Fibroblast of lung (primary cell): ENCODE measurements around the gene SLC39A2. TPM values are rescaled to one million over a fixed set of nuclear protein-coding genes. Genes with fewer than 3 reads are reported as not detected.
A peak's percentile ranks its signal among the peaks of the same experiment; 100 is the strongest.

Experiments
- DNase-seq, 2 donors: peaks; one replicate each; pipeline versions ENCODE4 v3.0.0 to v3.0.0-alpha.2; 2010; ENCODE audit warnings: low read depth in 2 of 2
- H2AFZ ChIP-seq: 2 replicates; pipeline ENCODE4 v1.5.1; 2012; ENCODE audit warnings: low read length, control low read depth, inconsistent platforms
- H3K27ac ChIP-seq: 2 replicates; pipeline ENCODE4 v1.5.1; 2011; ENCODE audit warnings: low read length, control low read depth; ENCODE audit not compliant: insufficient read depth
- H3K27me3 ChIP-seq: 2 replicates; pipeline ENCODE4 v1.5.1; 2011; ENCODE audit warnings: mild to moderate bottlenecking, low read length; ENCODE audit not compliant: control insufficient read depth, insufficient read depth
- H3K36me3 ChIP-seq: 2 replicates; pipeline ENCODE4 v1.5.1; 2011; ENCODE audit warnings: low read length; ENCODE audit not compliant: control insufficient read depth, insufficient read depth
- H3K4me1 ChIP-seq: 2 replicates; pipeline ENCODE4 v1.5.1; 2011; ENCODE audit warnings: low read length; ENCODE audit not compliant: control insufficient read depth, insufficient read depth; ENCODE audit errors: extremely low read depth
- H3K4me2 ChIP-seq: 2 replicates; pipeline ENCODE4 v1.5.1; 2011; ENCODE audit warnings: low read length, control low read depth; ENCODE audit not compliant: insufficient read depth; ENCODE audit errors: extremely low read depth
- H3K4me3 ChIP-seq, 4 experiments: fragments of 200-600 bp in 1 of 4; sonication (generic) in 1 of 4; replicated peaks in 1 of 4; 2 replicates each; pipeline ENCODE4 v1.5.1; 2011 to 2016; ENCODE audit warnings: low read length in 4 of 4, low read depth in 3 of 4, mild to moderate bottlenecking in 3 of 4, control low read depth in 2 of 4, inconsistent platforms in 1 of 4, mixed read lengths in 1 of 4; ENCODE audit not compliant: insufficient read depth in 1 of 4; ENCODE audit errors: control extremely low read depth in 1 of 4
- H3K79me2 ChIP-seq: 2 replicates; pipeline ENCODE4 v1.5.1; 2012; ENCODE audit warnings: mild to moderate bottlenecking, low read length, inconsistent platforms; ENCODE audit not compliant: control insufficient read depth, insufficient read depth
- H3K9ac ChIP-seq: 2 replicates; pipeline ENCODE4 v1.5.1; 2011; ENCODE audit warnings: mild to moderate bottlenecking, low read length, control low read depth; ENCODE audit not compliant: insufficient read depth
- H3K9me3 ChIP-seq: 2 replicates; pipeline ENCODE4 v1.5.1; 2012; ENCODE audit warnings: low read depth, low read length; ENCODE audit not compliant: control insufficient read depth, insufficient read depth
- H4K20me1 ChIP-seq: 2 replicates; pipeline ENCODE4 v1.5.1; 2011; ENCODE audit warnings: low read length; ENCODE audit not compliant: control insufficient read depth, insufficient read depth; ENCODE audit errors: extremely low read depth
- EZH2 ChIP-seq: IDR thresholded peaks from 2 replicates; pipeline ENCODE4 v1.5.1; 2012; ENCODE audit warnings: low read length, control low read depth, mild to moderate bottlenecking; ENCODE audit errors: missing control alignments
- polyA plus RNA-seq, 2 donors: library from polyadenylated mRNA; depleted of rRNA in 1 of 2; stranded (reverse) in 1 of 2; unstranded in 1 of 2; fragments of >200 nt; gene quantifications; 2 replicates each; pipeline ENCODE4 v1.2.1, GENCODE V29; 2011 to 2012; ENCODE audit warnings: missing spikeins in 1 of 2
- total RNA-seq: library from RNA; depleted of rRNA; stranded (reverse); fragments of >200 nt; gene quantifications from 2 replicates; pipeline ENCODE4 v1.2.1, GENCODE V29; 2014
- TF ChIP-seq, protein P1 (sequence below), 2 donors: IDR thresholded peaks in 1 of 2; conservative IDR thresholded peaks in 1 of 2; 1 replicate in 1 of 2; 2 replicates in 1 of 2; pipeline ENCODE4 v1.5.1; 2011 to 2012; ENCODE audit warnings: low read length in 2 of 2, control low read depth in 1 of 2, inconsistent platforms in 1 of 2, low read depth in 1 of 2, mild to moderate bottlenecking in 1 of 2

The SLC39A2 gene
- total and polyA plus RNA-seq, 2 donors (not counting 1 experiment from before 2014, with no cell fraction given) = 0.17 TPM; not detected in 1

DNA sequence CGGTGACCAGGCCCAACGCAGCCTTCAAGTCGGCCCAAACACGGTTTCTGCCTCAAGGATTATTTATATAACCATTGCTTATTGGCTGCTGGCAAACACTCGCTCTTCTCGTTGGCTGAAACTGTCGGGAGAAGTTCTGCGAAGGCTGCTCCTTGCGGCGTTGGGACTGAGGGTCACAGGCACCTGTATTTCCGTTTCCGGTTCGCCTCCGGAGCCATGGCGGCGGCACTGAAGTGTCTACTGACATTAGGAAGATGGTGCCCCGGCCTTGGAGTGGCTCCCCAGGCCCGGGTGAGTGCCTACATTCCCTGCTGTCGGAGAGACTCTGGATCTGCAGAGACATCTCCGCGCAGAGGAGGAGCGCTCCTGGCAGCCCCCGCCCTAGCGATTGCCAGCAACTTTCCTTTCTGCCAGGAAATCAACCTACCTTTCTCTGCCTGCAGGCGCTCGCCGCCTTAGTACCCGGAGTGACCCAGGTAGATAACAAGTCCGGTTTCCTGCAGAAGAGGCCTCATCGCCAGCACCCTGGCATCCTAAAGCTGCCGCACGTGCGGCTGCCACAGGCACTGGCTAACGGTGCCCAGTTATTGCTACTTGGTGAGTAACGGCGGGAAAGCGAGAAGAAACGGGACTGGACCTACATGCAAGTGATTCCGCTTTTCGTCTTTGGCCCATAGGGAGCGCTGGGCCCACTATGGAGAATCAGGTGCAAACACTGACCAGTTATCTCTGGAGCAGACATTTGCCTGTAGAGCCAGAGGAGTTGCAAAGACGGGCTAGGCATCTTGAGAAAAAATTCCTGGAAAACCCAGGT is 9.1 kb upstream of the SLC39A2 start, which contains the start of gene METTL17:
METTL17 (plus strand) TSS at position 194 of the 814 bp plus-strand sequence; CDS start at position 217, 23 bp downstream.
- peak within 1 kb of the TSS; percentile 62 for H3K27ac ChIP-seq
- peaks cover 7% of the 10 kb centered on the region for H3K36me3 ChIP-seq
- no peaks in the 10 kb centered on the region for H4K20me1 ChIP-seq
- peak within 1 kb of the TSS; percentile 85 for H2AFZ ChIP-seq
- H3K4me1 ChIP-seq = peaks cover 6% of the 10 kb centered on the region
- no peaks in the 10 kb centered on the region for H3K27me3 ChIP-seq
- H3K79me2 ChIP-seq = peaks cover 19% of the 10 kb centered on the region
- DNase-seq = peak; percentile 98
- peak within 1 kb of the TSS; percentile 75 to 95 (median 94) for H3K4me3 ChIP-seq
- H3K9ac ChIP-seq = peak within 1 kb of the TSS; percentile 56
- no peak for TF ChIP-seq EZH2
- TF ChIP-seq, protein P1, sequence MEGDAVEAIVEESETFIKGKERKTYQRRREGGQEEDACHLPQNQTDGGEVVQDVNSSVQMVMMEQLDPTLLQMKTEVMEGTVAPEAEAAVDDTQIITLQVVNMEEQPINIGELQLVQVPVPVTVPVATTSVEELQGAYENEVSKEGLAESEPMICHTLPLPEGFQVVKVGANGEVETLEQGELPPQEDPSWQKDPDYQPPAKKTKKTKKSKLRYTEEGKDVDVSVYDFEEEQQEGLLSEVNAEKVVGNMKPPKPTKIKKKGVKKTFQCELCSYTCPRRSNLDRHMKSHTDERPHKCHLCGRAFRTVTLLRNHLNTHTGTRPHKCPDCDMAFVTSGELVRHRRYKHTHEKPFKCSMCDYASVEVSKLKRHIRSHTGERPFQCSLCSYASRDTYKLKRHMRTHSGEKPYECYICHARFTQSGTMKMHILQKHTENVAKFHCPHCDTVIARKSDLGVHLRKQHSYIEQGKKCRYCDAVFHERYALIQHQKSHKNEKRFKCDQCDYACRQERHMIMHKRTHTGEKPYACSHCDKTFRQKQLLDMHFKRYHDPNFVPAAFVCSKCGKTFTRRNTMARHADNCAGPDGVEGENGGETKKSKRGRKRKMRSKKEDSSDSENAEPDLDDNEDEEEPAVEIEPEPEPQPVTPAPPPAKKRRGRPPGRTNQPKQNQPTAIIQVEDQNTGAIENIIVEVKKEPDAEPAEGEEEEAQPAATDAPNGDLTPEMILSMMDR (conservative IDR thresholded peaks at IDR 0.05 in 1 of 2, IDR thresholded peaks at IDR 0.05 in 1 of 2; ENCODE audit: low read depth in 1 of 2, low read length in 2 of 2) = peak; percentile 31 to 34
- no peaks in the 10 kb centered on the region for H3K9me3 ChIP-seq
- H3K4me2 ChIP-seq = peak within 1 kb of the TSS; percentile 90

DNA sequence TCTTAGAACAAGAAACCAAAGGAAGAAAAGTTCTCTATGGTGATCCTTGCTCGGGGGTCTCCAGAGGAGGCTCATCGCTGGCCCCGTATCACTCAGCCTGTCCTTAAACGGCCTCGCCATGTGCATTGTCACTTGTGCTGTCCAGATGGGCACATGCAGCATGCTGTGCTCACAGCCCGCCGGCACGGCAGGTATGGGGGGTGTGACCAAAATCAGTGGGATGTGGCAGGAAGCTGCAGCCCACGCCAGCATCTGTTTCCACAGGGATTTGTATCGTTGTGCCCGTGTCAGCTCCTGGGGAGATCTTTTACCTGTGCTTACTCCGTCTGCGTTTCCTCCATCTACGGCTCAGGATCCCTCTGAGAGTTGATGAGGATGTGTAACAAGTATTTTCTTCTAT is 2.6 kb upstream of the SLC39A2 start:
- Histone ChIP-seq H3K4me3 (no peak overlapping the region), H3K9me3 (no peaks in the 10 kb centered on the region), H2AFZ (no peak overlapping the region), H3K36me3 (peaks cover 11% of the 10 kb centered on the region), H3K4me1 (no peaks in the 10 kb centered on the region), H4K20me1 (no peaks in the 10 kb centered on the region), H3K9ac (no peak overlapping the region), H3K79me2 (peaks cover 6% of the 10 kb centered on the region), H3K4me2 (no peak overlapping the region), H3K27me3 (no peaks in the 10 kb centered on the region), H3K27ac (no peak overlapping the region)
- TF ChIP-seq, protein P1 (conservative IDR thresholded peaks at IDR 0.05 in 1 of 2, IDR thresholded peaks at IDR 0.05 in 1 of 2; ENCODE audit: low read depth in 1 of 2, low read length in 2 of 2) = no peak
- TF ChIP-seq EZH2 = no peak
- no peak for DNase-seq

DNA sequence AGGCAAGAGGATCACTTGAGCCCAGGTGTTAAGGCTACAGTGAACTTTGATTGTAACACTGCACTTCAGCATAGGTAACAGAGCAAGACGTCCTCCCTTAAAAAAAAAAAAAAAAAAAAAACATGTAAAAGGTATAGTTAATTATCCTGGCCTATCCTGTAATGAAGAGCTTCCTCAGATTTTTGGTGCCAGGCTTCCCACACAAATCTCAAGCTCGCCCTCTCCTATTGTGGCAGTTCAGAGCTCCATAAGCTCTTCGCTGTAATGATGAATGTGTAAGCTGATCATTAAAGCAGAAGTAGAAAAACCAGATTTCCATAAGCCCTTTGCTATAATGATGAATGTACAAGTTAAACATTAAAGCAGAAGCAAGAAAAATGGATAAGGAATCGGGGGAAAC is 2.0 kb upstream of the SLC39A2 start:
- Histone ChIP-seq H3K4me3 (no peak overlapping the region), H3K9me3 (no peaks in the 10 kb centered on the region), H3K4me2 (no peak overlapping the region), H3K4me1 (no peaks in the 10 kb centered on the region), H3K79me2 (peaks cover 2% of the 10 kb centered on the region), H3K36me3 (peaks cover 11% of the 10 kb centered on the region), H3K27ac (no peak overlapping the region), H3K27me3 (no peaks in the 10 kb centered on the region), H4K20me1 (no peaks in the 10 kb centered on the region), H2AFZ (no peak overlapping the region), H3K9ac (no peak overlapping the region)
- DNase-seq = no peak
- no peak for TF ChIP-seq EZH2
